HG03108 (cell line): ENCODE measurements around the gene MYO1A.
"Not testable (repeated sequence)": the region's sequence is repeated elsewhere in the genome, so short reads cannot be mapped to it uniquely, and the experiment has no call there.

Source experiments
- ATAC-seq: cut with Tn5 transposase; IDR thresholded peaks from one replicate; pipeline ENCODE4 v1.9.1; 2021; ENCODE audit warnings: moderate library complexity; ENCODE audit not compliant: unreplicated experiment

The MYO1A gene

GRCh38 chr12:56996793-56997545 lies 53.0 kb downstream of the MYO1A start:
- ATAC-seq = no peak

DNA sequence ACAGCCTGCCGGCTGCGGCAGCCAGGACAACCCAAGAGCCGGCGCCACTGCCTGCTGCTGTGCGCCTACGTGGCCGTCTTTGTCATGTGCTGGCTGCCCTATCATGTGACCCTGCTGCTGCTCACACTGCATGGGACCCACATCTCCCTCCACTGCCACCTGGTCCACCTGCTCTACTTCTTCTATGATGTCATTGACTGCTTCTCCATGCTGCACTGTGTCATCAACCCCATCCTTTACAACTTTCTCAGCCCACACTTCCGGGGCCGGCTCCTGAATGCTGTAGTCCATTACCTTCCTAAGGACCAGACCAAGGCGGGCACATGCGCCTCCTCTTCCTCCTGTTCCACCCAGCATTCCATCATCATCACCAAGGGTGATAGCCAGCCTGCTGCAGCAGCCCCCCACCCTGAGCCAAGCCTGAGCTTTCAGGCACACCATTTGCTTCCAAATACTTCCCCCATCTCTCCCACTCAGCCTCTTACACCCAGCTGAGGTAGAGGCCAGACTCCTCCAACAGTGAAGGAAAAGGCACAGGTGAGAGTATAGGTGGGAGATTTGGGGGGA lies 53.9 kb downstream of the MYO1A start:
- ATAC-seq = no peak

DNA sequence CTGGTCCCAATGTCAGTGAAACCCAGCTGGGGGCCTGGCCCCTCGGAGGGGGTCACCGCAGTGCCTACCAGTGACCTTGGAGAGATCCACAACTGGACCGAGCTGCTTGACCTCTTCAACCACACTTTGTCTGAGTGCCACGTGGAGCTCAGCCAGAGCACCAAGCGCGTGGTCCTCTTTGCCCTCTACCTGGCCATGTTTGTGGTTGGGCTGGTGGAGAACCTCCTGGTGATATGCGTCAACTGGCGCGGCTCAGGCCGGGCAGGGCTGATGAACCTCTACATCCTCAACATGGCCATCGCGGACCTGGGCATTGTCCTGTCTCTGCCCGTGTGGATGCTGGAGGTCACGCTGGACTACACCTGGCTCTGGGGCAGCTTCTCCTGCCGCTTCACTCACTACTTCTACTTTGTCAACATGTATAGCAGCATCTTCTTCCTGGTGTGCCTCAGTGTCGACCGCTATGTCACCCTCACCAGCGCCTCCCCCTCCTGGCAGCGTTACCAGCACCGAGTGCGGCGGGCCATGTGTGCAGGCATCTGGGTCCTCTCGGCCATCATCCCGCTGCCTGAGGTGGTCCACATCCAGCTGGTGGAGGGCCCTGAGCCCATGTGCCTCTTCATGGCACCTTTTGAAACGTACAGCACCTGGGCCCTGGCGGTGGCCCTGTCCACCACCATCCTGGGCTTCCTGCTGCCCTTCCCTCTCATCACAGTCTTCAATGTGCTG lies 54.6 kb downstream of the MYO1A start:
- ATAC-seq = no peak

- no peak for ATAC-seq
Observed at GRCh38 chr12:56994231-56994746, 55.6 kb downstream of the MYO1A start.

GRCh38 chr12:56993346-56993745 lies 56.6 kb downstream of the MYO1A start:
- no peak for ATAC-seq

GRCh38 chr12:56991319-56992246 lies 58.3 kb downstream of the MYO1A start:
- ATAC-seq = no peak

- no peak for ATAC-seq
Observed at GRCh38 chr12:56990648-56991318, 59.1 kb downstream of the MYO1A start.

GRCh38 chr12:56989861-56990610 lies 59.9 kb downstream of the MYO1A start:
- no peak for ATAC-seq

DNA sequence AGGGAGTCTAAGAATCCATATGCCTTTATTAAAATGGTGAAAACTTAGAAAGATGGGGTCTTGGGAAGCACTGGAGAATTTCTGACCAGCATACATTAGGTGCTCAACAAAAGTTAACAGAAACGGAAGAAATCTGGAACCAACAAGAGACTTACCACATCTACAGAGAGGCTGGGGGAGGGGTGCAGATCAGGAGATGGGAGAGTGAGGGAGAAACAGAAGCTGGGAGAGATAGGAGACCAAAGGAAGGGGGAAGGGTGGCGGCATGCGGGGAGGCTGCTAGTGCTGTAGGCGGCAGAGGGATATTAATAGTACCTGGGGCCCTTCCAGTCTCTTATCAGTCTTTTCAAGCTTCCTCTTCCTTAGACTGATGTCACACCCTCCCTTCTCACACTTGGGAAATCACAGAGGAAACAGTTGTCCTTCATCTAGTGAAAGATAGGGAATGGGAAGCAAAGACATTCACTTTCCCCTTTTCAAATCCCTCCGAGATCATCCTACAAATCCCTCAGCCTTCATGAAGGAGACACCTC lies 61.7 kb downstream of the MYO1A start:
- no peak for ATAC-seq

- ATAC-seq = no peak
Observed at GRCh38 chr12:56987551-56988053, 62.3 kb downstream of the MYO1A start.

DNA sequence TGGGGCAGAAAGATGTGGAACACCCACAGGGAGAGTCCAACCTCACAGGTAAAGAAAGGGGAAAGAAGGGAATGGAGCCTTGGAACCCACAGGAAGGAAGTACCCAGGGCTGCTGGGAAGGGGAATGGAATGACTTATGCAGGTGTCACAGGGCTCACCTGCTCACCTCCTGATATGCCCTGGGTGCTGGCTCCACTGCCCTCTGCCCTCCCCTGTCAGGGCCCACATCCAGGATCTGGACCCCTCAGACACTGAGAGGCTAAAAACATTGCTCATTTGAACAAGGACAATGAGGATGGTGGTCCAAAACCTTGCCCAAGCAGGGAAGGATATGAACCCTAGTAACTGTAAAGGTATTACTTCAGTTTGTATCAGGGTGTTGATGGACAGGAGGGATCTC lies 62.9 kb downstream of the MYO1A start:
- ATAC-seq = no peak

DNA sequence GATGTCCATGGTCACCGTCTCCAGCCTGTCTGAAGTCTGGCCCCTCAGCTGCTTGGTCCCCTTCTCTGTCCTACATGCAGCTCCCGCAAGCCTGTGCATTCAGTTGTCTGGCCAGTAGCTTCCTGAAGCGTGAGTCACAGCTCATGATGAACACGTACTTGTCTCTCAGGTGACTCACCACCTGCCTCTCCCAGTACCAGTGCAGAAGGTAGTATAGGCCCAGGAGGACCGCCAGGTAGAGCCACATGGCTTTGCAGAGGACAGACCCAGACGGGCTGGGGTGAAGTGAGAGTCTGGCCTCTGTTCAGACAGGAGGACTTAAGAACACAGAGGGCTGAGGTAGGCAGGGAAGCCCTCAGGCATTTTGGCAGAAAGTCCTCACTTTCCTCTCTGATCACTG lies 64.2 kb downstream of the MYO1A start:
- not testable (repeated sequence) for ATAC-seq

DNA sequence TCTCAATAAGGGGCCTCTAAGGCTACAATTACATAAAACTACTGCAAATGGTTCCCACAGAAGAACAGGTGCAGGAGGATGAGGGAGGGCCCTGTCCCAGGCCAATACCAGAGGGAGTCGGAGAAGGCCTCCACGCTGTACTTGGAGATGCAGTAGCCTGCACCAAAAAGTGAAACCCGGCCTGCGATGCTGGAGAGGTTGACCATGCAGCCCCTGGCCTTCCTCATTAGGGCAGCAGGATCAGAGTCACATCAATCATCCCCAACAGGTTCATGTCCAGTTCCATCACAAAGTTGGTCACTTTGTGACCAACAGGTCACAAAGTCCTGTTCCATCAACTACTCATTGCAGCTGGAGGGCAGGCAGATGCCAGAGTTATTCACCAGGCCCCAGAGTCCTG lies 66.5 kb downstream of the MYO1A start:
- ATAC-seq = no peak

DNA sequence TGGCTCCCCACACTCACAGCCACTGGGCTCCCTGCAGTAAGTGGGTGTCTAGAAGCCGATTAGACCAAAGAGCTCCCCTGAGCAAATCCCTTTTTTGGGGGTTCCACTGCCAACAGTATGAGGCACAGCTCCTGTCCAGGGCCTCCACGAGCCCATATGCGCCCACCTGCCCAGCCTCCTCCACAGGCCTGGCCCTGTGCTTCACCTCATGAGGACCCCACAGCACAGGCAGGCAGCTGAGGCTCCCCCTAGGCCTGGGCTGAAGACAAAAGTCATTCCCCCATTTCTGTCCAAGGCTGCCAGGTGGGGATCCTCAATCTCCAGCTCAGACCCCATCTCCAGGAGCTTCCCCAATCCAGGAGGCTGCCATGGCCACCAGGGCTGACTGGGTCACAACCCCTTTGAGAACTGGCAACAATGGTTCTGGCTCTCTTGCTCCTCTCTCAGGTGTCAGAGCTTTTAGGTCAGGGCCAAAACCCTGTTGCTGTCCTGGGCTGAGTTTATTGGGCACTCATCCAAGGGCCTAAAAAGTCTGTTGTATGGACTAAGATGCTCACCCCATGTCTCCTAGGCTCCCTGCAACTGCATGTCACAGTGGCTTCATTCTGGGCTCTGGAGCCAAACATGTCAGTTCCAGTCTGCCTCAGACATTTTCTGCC lies 67.2 kb downstream of the MYO1A start:
- ATAC-seq = not testable (repeated sequence)

- no peak for ATAC-seq
Observed at GRCh38 chr12:56980941-56981530, 68.9 kb downstream of the MYO1A start.

DNA sequence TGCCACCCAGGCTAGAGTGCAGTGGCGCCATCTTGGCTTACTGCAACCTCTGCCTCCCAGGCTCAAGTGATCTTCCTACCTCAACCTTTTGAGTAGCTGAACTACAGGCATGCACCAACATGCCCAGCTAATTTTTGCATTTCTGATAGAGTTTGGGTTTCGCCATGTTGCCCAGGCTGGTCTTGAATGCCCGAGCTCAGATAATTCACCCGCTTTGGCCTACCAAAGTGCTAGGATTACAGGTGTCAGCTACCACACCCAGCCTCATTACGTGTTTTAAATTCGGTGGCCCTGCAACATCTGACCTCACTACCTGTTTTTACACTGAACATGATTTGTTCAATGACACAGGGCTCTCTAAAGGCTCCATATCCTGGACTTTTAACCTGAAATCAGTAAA lies 69.7 kb downstream of the MYO1A start:
- no peak for ATAC-seq

DNA sequence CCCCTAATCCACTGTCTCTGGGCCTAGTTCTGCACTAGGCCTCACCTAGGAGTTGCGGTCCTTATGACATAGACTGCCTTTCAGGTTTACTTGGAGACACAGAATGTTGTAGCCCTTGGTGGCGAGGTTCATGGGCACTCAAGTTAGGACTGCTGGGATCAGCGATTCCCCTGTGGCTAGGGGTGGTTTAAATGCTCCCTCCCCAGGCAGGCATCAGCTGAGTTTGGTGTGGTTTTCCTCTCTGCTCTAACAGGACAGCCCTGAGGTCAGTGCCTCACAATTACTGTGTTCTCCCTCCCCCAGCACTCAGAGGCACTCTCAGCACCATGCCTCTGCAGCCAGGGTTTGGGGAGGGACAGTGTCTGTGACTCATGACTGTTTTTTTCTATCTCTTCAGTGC lies 70.3 kb downstream of the MYO1A start:
- ATAC-seq = no peak
